ENCODE data around the gene ORAI2. TPM values are rescaled to one million over a fixed set of nuclear protein-coding genes. Genes with fewer than 3 reads are reported as not detected.
A peak's percentile ranks its signal among the peaks of the same experiment; 100 is the strongest.

The ORAI2 gene
- total and polyA plus RNA-seq, 2 of the 13 experiments (the other 11 are each of a cell fraction or from before 2014, with no cell fraction given) = 3.0 to 6.0 TPM

DNA sequence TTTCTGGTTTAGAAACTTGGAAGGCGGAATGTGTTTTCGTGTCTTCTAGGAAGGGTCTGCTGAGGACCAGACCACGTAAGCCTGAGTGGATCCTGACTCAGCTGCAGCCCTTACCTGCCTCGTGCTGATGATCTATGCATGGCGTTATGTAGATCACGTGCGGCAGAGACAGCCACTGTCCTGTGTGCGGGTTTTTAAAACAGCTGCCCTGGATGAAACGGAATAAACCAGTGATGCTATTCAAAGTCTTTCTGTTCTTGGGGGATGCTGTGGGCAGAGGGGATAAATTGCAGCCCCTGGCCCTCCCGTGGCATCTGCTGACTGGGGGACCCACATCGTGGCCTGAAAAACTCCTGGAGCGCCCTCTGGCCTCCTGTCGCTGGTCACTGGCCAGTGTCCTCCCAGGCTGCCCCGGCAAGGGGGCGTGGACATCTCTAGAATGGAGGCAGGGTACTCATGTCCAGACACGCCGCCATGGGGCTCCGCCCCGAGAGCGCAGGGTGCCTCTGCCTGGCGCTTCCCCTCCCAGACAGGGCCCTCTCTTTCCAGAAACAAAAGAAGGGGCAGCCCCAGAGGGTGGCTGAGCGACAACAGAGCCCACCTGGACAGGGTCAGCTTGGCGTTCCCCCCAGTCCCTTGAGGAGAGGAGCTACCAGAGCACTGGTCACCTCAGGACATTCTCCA, 18.1 kb downstream of the ORAI2 start (continued):
- TF ChIP-seq, protein P1, sequence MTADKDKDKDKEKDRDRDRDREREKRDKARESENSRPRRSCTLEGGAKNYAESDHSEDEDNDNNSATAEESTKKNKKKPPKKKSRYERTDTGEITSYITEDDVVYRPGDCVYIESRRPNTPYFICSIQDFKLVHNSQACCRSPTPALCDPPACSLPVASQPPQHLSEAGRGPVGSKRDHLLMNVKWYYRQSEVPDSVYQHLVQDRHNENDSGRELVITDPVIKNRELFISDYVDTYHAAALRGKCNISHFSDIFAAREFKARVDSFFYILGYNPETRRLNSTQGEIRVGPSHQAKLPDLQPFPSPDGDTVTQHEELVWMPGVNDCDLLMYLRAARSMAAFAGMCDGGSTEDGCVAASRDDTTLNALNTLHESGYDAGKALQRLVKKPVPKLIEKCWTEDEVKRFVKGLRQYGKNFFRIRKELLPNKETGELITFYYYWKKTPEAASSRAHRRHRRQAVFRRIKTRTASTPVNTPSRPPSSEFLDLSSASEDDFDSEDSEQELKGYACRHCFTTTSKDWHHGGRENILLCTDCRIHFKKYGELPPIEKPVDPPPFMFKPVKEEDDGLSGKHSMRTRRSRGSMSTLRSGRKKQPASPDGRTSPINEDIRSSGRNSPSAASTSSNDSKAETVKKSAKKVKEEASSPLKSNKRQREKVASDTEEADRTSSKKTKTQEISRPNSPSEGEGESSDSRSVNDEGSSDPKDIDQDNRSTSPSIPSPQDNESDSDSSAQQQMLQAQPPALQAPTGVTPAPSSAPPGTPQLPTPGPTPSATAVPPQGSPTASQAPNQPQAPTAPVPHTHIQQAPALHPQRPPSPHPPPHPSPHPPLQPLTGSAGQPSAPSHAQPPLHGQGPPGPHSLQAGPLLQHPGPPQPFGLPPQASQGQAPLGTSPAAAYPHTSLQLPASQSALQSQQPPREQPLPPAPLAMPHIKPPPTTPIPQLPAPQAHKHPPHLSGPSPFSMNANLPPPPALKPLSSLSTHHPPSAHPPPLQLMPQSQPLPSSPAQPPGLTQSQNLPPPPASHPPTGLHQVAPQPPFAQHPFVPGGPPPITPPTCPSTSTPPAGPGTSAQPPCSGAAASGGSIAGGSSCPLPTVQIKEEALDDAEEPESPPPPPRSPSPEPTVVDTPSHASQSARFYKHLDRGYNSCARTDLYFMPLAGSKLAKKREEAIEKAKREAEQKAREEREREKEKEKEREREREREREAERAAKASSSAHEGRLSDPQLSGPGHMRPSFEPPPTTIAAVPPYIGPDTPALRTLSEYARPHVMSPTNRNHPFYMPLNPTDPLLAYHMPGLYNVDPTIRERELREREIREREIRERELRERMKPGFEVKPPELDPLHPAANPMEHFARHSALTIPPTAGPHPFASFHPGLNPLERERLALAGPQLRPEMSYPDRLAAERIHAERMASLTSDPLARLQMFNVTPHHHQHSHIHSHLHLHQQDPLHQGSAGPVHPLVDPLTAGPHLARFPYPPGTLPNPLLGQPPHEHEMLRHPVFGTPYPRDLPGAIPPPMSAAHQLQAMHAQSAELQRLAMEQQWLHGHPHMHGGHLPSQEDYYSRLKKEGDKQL (CRISPR knock-in tag; IDR thresholded peaks at IDR 0.05; ENCODE audit: low read depth) = no peak
- TF ChIP-seq ZNF816 (CRISPR knock-in tag; IDR thresholded peaks at IDR 0.05; ENCODE audit: borderline replicate concordance) (no peak), ZSCAN29 (CRISPR knock-in tag; conservative IDR thresholded peaks at IDR 0.05) (no peak), HOXA3 (CRISPR knock-in tag; IDR thresholded peaks at IDR 0.05) (peak; percentile 78), ZNF556 (CRISPR knock-in tag; IDR thresholded peaks at IDR 0.05; ENCODE audit: borderline replicate concordance) (0 out of 2 replicates have a peak, but pooled peaks have one; percentile 11), GTF3A (CRISPR knock-in tag; conservative IDR thresholded peaks at IDR 0.05) (no peak), SMARCE1 (IDR thresholded peaks at IDR 0.05; ENCODE audit: borderline replicate concordance) (no peak), PHF5A (CRISPR knock-in tag; IDR thresholded peaks at IDR 0.05; ENCODE audit: low read depth, unreplicated experiment) (no peak), ZNF24 (IDR thresholded peaks at IDR 0.05) (no peak), ZNF841 (CRISPR knock-in tag; IDR thresholded peaks at IDR 0.05; ENCODE audit: borderline replicate concordance) (no peak), ZZZ3 (CRISPR knock-in tag; IDR thresholded peaks at IDR 0.05; ENCODE audit: borderline replicate concordance) (no peak), ZNF543 (CRISPR knock-in tag; IDR thresholded peaks at IDR 0.05) (no peak), ZNF136 (CRISPR knock-in tag; IDR thresholded peaks at IDR 0.05; ENCODE audit: low read depth) (no peak), ZNF616 (CRISPR knock-in tag; IDR thresholded peaks at IDR 0.05; ENCODE audit: low read depth) (no peak), SIX4 (CRISPR knock-in tag; IDR thresholded peaks at IDR 0.05) (no peak)
- TF ChIP-seq, protein P2, sequence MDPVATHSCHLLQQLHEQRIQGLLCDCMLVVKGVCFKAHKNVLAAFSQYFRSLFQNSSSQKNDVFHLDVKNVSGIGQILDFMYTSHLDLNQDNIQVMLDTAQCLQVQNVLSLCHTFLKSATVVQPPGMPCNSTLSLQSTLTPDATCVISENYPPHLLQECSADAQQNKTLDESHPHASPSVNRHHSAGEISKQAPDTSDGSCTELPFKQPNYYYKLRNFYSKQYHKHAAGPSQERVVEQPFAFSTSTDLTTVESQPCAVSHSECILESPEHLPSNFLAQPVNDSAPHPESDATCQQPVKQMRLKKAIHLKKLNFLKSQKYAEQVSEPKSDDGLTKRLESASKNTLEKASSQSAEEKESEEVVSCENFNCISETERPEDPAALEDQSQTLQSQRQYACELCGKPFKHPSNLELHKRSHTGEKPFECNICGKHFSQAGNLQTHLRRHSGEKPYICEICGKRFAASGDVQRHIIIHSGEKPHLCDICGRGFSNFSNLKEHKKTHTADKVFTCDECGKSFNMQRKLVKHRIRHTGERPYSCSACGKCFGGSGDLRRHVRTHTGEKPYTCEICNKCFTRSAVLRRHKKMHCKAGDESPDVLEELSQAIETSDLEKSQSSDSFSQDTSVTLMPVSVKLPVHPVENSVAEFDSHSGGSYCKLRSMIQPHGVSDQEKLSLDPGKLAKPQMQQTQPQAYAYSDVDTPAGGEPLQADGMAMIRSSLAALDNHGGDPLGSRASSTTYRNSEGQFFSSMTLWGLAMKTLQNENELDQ (CRISPR knock-in tag; IDR thresholded peaks at IDR 0.05; ENCODE audit: borderline replicate concordance) = no peak
- TF ChIP-seq, protein P3, sequence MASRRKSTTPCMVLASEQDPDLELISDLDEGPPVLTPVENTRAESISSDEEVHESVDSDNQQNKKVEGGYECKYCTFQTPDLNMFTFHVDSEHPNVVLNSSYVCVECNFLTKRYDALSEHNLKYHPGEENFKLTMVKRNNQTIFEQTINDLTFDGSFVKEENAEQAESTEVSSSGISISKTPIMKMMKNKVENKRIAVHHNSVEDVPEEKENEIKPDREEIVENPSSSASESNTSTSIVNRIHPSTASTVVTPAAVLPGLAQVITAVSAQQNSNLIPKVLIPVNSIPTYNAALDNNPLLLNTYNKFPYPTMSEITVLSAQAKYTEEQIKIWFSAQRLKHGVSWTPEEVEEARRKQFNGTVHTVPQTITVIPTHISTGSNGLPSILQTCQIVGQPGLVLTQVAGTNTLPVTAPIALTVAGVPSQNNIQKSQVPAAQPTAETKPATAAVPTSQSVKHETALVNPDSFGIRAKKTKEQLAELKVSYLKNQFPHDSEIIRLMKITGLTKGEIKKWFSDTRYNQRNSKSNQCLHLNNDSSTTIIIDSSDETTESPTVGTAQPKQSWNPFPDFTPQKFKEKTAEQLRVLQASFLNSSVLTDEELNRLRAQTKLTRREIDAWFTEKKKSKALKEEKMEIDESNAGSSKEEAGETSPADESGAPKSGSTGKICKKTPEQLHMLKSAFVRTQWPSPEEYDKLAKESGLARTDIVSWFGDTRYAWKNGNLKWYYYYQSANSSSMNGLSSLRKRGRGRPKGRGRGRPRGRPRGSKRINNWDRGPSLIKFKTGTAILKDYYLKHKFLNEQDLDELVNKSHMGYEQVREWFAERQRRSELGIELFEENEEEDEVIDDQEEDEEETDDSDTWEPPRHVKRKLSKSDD (CRISPR knock-in tag; IDR thresholded peaks at IDR 0.05; ENCODE audit: low read depth) = no peak
- TF ChIP-seq, protein P4, sequence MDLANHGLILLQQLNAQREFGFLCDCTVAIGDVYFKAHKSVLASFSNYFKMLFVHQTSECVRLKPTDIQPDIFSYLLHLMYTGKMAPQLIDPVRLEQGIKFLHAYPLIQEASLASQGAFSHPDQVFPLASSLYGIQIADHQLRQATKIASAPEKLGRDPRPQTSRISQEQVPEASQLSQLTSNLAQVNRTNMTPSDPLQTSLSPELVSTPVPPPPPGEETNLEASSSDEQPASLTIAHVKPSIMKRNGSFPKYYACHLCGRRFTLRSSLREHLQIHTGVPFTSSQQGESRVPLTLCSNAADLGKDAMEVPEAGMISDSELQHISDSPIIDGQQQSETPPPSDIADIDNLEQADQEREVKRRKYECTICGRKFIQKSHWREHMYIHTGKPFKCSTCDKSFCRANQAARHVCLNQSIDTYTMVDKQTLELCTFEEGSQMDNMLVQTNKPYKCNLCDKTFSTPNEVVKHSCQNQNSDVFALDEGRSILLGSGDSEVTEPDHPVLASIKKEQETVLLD (CRISPR knock-in tag; IDR thresholded peaks at IDR 0.05; ENCODE audit: low read depth) = no peak

Data from HepG2 (cell line).